ENCODE results near the gene PGM5.

Gene PGM5

DNA sequence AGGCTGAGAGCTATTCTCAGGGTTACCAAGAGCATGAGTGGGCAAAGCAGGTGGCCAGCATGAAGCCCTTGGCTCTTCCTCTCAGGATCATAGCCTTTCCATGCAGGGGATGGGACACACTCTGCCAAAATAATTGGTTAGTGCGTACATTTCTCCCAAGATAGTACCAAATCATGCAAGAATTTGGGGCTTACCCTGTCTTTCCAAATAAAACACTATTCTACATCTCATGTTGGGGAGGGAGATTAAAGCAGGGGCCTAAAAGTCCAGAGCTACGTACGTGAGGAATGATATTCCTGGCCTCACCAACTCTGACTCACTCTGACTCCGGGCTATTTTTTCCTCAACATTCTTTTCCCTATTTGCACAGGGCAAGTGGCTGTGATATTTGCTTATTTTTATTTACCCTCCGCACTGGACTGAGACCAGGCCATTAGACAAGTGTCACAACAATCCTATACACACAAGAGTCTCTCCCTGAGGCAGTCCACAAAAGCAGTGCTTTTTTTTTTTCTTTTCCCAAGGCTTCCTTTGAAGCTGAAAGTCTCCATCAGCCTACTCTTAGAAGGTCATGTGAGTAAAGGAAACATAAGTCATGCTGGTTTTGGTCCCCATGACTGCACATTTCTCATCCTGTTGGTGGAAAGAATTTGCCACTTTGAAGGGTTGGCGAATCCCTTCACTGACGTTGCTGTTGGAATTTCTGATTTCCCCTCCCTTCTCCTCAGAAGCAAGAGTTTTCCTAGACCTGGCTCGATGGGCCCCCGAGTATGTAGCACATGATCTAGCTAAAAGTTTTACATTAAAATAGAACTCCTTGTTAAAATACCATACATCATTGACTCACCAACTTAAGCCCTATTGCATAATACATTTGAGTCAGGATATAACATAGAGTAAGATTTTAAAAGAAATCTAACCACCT, 144.3 kb downstream of the PGM5 start:
- TF ChIP-seq, protein P1, sequence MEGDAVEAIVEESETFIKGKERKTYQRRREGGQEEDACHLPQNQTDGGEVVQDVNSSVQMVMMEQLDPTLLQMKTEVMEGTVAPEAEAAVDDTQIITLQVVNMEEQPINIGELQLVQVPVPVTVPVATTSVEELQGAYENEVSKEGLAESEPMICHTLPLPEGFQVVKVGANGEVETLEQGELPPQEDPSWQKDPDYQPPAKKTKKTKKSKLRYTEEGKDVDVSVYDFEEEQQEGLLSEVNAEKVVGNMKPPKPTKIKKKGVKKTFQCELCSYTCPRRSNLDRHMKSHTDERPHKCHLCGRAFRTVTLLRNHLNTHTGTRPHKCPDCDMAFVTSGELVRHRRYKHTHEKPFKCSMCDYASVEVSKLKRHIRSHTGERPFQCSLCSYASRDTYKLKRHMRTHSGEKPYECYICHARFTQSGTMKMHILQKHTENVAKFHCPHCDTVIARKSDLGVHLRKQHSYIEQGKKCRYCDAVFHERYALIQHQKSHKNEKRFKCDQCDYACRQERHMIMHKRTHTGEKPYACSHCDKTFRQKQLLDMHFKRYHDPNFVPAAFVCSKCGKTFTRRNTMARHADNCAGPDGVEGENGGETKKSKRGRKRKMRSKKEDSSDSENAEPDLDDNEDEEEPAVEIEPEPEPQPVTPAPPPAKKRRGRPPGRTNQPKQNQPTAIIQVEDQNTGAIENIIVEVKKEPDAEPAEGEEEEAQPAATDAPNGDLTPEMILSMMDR (IDR thresholded peaks at IDR 0.05; ENCODE audit: borderline replicate concordance, insufficient read depth, low read depth, low read length): no peak
- H3K4me3 ChIP-seq (ENCODE audit: low read depth, low read length): no peak overlapping the region

DNA sequence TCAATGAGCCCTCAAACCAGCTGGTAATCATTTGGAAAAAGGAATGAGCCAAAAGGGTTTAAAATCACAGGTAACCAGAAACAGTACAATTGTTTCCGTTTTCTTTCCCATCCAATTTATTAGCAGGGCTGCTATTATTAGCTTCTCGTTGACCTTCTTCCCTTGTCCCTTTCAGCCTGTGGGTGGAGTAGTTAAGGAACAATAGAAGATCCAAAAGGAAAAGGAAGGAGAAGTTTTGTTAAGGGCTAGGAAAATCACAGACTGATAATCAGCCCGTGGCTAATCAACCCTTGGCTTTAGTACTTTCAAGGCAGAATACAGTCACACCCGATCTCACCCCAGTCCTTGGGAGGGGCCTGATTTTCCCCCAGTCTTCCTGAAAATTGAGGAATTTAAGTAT, 145.9 kb downstream of the PGM5 start:
- TF ChIP-seq, protein P1 (IDR thresholded peaks at IDR 0.05; ENCODE audit: borderline replicate concordance, insufficient read depth, low read depth, low read length): no peak

DNA sequence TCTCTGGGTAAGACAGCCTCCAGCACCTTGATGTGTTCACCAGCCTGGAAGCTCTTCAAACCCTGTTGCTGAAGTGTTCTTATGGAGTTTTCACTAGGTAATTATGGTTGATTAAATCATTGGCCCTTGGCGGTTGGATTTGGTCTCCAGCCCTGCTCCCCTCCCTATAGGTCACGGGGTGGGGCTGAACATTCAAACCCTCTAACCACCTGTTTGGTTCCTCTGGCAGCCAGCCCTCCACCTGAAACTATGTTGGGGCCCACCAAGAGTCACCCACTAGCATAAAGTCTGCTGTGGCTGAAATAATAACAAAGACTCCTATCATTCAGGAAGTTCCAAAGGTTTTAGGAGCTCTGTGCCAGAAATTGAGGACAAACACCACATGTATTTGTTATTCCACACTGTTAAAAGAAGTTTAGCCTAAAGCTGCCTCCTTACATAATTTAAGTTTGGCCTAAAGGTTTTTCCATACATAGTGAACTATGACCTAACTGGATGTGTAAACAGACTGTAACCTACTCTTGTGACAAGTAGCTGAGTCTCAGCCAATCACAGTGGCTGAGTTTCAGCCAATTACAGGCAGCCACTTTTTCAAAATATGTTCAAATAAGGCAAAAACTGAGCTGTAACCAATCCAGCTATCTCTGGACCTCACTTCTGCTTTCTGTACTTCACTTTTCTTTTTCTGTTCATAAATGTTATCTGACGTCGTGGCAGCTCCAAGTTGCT, 149.4 kb downstream of the PGM5 start:
- TF ChIP-seq, protein P1 (IDR thresholded peaks at IDR 0.05; ENCODE audit: borderline replicate concordance, insufficient read depth, low read depth, low read length): no peak
- no peak overlapping the region for H3K4me3 ChIP-seq (ENCODE audit: low read depth, low read length)

More for the DNA sequence above, 145.9 kb downstream of the PGM5 start:
- no peak overlapping the region for H3K4me3 ChIP-seq (ENCODE audit: low read depth, low read length)

DNA sequence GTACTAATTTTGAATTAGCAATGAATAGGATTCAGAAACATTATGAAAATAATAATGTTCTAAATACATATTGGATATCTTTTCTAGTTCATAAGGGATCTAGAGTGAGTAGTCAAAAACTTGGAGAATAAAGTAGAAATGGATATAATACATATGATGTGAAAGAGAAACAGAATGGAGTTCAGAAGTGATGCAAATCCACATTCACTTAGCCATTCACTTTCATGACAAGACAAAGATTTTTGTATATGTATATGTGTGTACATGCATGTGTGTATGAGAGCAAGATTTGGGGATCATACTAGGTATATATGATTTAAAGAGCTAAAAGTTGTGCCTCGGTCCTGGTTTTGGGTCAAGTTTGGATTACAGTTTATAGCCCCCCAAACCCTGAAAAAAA, 150.1 kb downstream of the PGM5 start:
- H3K4me3 ChIP-seq (ENCODE audit: low read depth, low read length): no peak overlapping the region
- TF ChIP-seq, protein P1 (IDR thresholded peaks at IDR 0.05; ENCODE audit: borderline replicate concordance, insufficient read depth, low read depth, low read length): no peak

DNA sequence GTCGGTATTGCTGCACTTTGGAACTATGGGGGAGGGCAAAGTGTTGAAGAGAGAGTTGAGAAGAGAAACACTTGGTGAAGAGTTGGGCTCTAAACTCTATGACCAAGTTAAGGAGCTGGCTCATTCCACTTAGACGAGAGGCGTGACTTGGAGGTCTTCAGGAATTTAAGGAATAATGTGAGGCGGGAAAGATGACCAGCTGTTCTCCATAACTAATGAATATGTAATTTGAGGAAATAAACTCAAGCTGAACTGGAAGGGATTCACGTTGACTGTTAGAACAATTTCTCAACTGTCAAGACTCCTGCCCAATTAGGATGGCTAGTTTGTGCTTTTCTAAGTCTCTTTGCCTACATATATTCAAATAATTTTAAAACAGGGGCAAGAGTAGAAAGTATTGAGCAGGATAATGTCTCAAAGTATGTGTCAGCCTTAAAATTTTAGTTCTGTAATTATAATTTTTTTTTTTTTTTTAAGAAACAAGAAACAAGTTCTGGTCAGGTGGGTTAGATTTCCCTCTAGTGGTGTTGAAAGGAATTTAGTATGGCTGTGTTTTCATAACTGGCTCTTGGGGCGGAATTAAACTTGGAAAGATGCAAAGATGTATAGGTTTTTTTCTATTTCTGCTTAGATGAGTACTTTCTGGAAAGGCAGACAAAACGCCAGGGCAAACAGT, 150.9 kb downstream of the PGM5 start:
- H3K4me3 ChIP-seq (ENCODE audit: low read depth, low read length): no peak overlapping the region
- TF ChIP-seq, protein P1 (IDR thresholded peaks at IDR 0.05; ENCODE audit: borderline replicate concordance, insufficient read depth, low read depth, low read length): peak; percentile 36; the same call in 1 of the 2 replicates

DNA sequence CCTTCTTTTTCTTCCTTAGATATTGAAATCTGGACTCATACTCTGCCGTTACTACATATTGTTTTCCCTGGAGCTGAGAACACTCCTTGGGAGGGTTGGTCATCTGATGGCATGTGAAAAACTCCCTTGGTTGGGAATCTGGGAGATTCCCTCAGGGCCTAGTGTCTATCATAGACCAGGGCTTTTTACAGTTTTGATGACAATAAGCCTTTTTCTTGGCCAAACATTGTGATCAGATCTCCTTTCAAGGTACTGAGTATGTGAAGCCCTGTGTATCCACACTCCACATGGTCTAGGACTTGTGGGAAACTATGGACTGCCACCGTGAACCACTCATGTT, 151.4 kb downstream of the PGM5 start:
- TF ChIP-seq, protein P1 (IDR thresholded peaks at IDR 0.05; ENCODE audit: borderline replicate concordance, insufficient read depth, low read depth, low read length): no peak
- no peak overlapping the region for H3K4me3 ChIP-seq (ENCODE audit: low read depth, low read length)

All from GM12875 (cell line).